GM18511 (cell line): Measurements from ENCODE around the gene PRR20B.
"Not testable (repeated sequence)": the region's sequence is repeated elsewhere in the genome, so short reads cannot be mapped to it uniquely, and the experiment has no call there.

ENCODE experiments used
- ATAC-seq: cut with Tn5 transposase; IDR thresholded peaks from one replicate; pipeline ENCODE4 v1.9.1; 2021; ENCODE audit warnings: mild to moderate bottlenecking, moderate library complexity; ENCODE audit not compliant: unreplicated experiment

The PRR20B gene

GRCh38 chr13:57147188-57147587 lies at the start of gene PRR20B:
Gene PRR20B (plus strand): TSS chr13:57147488. CDS start chr13:57147875, 387 bp downstream.
- ATAC-seq: not testable (repeated sequence)

- no peak for ATAC-seq
These were observed 32.3 kb upstream of the PRR20B start for GRCh38 chr13:57114945-57115344.

GRCh38 chr13:57123681-57124080 lies 23.6 kb upstream of the PRR20B start:
- ATAC-seq: no peak

GRCh38 chr13:57128909-57129308 lies 18.4 kb upstream of the PRR20B start:
- ATAC-seq: no peak

- no peak for ATAC-seq
These were observed 11.2 kb upstream of the PRR20B start for GRCh38 chr13:57136093-57136492.

GRCh38 chr13:57137585-57137984 lies 9.7 kb upstream of the PRR20B start:
- ATAC-seq: no peak

GRCh38 chr13:57138988-57139387 lies 8.3 kb upstream of the PRR20B start:
- ATAC-seq: no peak

- not testable (repeated sequence) for ATAC-seq
These were observed 7.5 kb upstream of the PRR20B start for GRCh38 chr13:57139781-57140180.

GRCh38 chr13:57140235-57140968 lies 6.9 kb upstream of the PRR20B start, which contains the start of gene PRR20A:
Gene PRR20A (plus strand): TSS chr13:57140918. CDS start chr13:57141305, 387 bp downstream.
- not testable (repeated sequence) for ATAC-seq

- ATAC-seq: not testable (repeated sequence)
These were observed 818 bp downstream of the PRR20B start for GRCh38 chr13:57148106-57148505.

GRCh38 chr13:57153761-57154160 lies 6.5 kb downstream of the PRR20B start, which contains the start of gene PRR20C:
Gene PRR20C (plus strand): TSS chr13:57154061. CDS start chr13:57154448, 387 bp downstream.
- not testable (repeated sequence) for ATAC-seq

GRCh38 chr13:57160332-57160731 lies 13.0 kb downstream of the PRR20B start, which contains the start of gene PRR20D:
Gene PRR20D (plus strand): TSS chr13:57160632. CDS start chr13:57161019, 387 bp downstream.
- not testable (repeated sequence) for ATAC-seq

GRCh38 chr13:57166897-57167296 lies 19.6 kb downstream of the PRR20B start, which contains the start of gene PRR20E:
Gene PRR20E (plus strand): TSS chr13:57167197. CDS start chr13:57167584, 387 bp downstream.
- not testable (repeated sequence) for ATAC-seq

- ATAC-seq: no peak
These were observed 44.4 kb downstream of the PRR20B start for GRCh38 chr13:57191667-57192066.
